ENCODE results near the gene NPBWR2.

DNA sequence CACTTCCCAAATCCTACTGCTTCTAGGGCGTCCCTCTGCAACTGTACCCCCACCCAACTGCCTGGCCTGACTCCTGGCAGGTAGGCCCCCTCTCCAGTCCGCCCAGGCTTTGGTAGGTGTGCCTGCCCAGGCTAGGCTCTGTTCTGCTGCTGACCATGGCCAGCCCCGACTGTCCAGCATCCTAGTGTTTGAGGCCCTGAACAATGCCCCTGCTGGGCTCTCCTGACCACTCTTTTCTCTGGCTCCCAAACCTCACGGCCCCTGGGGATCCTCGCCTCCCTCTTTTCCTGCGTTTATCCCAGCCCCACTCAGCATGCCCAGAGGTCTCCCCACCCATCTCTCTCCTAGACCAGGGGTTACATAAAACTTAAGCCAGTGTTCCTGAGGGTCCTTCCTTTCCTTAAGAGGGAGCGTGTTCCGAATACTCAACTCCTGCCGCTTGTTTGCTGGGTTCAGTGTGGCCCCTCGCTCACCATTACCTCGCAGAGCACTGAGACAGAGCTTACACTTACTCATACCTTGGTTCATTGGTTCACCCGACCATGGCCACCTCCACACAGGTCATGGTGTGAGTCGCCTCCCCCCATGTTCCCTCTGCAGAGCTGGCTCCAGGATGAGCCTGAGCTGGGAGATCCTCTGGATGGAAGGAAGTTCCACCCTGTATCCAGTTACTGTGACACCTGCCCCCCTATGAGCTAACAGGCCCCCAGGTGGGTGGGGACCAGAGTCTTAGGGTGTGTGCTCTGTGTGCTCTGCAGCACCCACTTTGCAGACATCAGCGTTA is 35.8 kb upstream of the NPBWR2 start:
- TF ChIP-seq POLR2A (IDR thresholded peaks at IDR 0.05): no peak
- TF ChIP-seq, protein P1, sequence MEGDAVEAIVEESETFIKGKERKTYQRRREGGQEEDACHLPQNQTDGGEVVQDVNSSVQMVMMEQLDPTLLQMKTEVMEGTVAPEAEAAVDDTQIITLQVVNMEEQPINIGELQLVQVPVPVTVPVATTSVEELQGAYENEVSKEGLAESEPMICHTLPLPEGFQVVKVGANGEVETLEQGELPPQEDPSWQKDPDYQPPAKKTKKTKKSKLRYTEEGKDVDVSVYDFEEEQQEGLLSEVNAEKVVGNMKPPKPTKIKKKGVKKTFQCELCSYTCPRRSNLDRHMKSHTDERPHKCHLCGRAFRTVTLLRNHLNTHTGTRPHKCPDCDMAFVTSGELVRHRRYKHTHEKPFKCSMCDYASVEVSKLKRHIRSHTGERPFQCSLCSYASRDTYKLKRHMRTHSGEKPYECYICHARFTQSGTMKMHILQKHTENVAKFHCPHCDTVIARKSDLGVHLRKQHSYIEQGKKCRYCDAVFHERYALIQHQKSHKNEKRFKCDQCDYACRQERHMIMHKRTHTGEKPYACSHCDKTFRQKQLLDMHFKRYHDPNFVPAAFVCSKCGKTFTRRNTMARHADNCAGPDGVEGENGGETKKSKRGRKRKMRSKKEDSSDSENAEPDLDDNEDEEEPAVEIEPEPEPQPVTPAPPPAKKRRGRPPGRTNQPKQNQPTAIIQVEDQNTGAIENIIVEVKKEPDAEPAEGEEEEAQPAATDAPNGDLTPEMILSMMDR (IDR thresholded peaks at IDR 0.05): no peak

Measured in lower leg skin (tissue), 3 donors.